ENCODE measurements around the gene MIPEP.

MIPEP gene

GRCh38 chr13:23790577-23791170 is 98.5 kb downstream of the MIPEP start:
- peak; percentile 84 for DNase-seq (ENCODE audit: low read depth)
- no peak for TF ChIP-seq CTCF (IDR thresholded peaks at IDR 0.05; ENCODE audit: low read depth, low read length, missing control alignments)
- in situ Hi-C loops (cut with HindIII; ENCODE audit: low sequenced_read_pairs) = no loop called here

GRCh38 chr13:23789576-23790346 is 99.4 kb downstream of the MIPEP start:
- in situ Hi-C loops (cut with HindIII; ENCODE audit: low sequenced_read_pairs) = no loop called here

More at GRCh38 chr13:23790577-23791170, 98.5 kb downstream of the MIPEP start:
- no peak overlapping the region for H3K4me3 ChIP-seq (ENCODE audit: low read depth, low read length)

GRCh38 chr13:23788459-23788858 is 100.7 kb downstream of the MIPEP start:
- no peak overlapping the region for H3K4me3 ChIP-seq (ENCODE audit: low read depth, low read length)
- in situ Hi-C loops (cut with HindIII; ENCODE audit: low sequenced_read_pairs) = no loop called here
- no peak for TF ChIP-seq CTCF (IDR thresholded peaks at IDR 0.05; ENCODE audit: low read depth, low read length, missing control alignments)
- no peak for DNase-seq (ENCODE audit: low read depth)

More at GRCh38 chr13:23789576-23790346, 99.4 kb downstream of the MIPEP start:
- TF ChIP-seq CTCF (IDR thresholded peaks at IDR 0.05; ENCODE audit: low read depth, low read length, missing control alignments) = no peak
- DNase-seq (ENCODE audit: low read depth) = no peak
- H3K4me3 ChIP-seq (ENCODE audit: low read depth, low read length) = no peak overlapping the region

GRCh38 chr13:23787464-23787863 is 101.7 kb downstream of the MIPEP start:
- DNase-seq (ENCODE audit: low read depth) = no peak
- TF ChIP-seq CTCF (IDR thresholded peaks at IDR 0.05; ENCODE audit: low read depth, low read length, missing control alignments) = no peak
- no peak overlapping the region for H3K4me3 ChIP-seq (ENCODE audit: low read depth, low read length)
- in situ Hi-C loops (cut with HindIII; ENCODE audit: low sequenced_read_pairs) = no loop called here

- DNase-seq (ENCODE audit: low read depth) = no peak
- no peak overlapping the region for H3K4me3 ChIP-seq (ENCODE audit: low read depth, low read length)
- no peak for TF ChIP-seq CTCF (IDR thresholded peaks at IDR 0.05; ENCODE audit: low read depth, low read length, missing control alignments)
- in situ Hi-C loops (cut with HindIII; ENCODE audit: low sequenced_read_pairs) = no loop called here
These were observed 102.6 kb downstream of the MIPEP start for GRCh38 chr13:23786607-23787006.

GRCh38 chr13:23778879-23779278 is 110.3 kb downstream of the MIPEP start:
- in situ Hi-C loops (cut with HindIII; ENCODE audit: low sequenced_read_pairs) = no loop called here
- DNase-seq (ENCODE audit: low read depth) = peak; percentile 48
- H3K4me3 ChIP-seq (ENCODE audit: low read depth, low read length) = no peak overlapping the region
- no peak for TF ChIP-seq CTCF (IDR thresholded peaks at IDR 0.05; ENCODE audit: low read depth, low read length, missing control alignments)
